COLO668 (cell line): Measurements from ENCODE around the gene SERPINB5.

Experiments used
- DNase-seq: peaks from one replicate; lab custom pipeline; 2025; ENCODE audit not compliant: unreplicated experiment; lab: John Stamatoyannopoulos, UW

Gene SERPINB5

GRCh38 chr18:63468575-63468974 lies 8.2 kb upstream of the SERPINB5 start:
- no peak for DNase-seq

- no peak for DNase-seq
These were observed 6.0 kb upstream of the SERPINB5 start for GRCh38 chr18:63470751-63471150.

GRCh38 chr18:63472380-63472779 lies 4.4 kb upstream of the SERPINB5 start:
- no peak for DNase-seq

- DNase-seq, result no peak
These were observed 442 bp downstream of the SERPINB5 start for GRCh38 chr18:63477200-63477599.

GRCh38 chr18:63477968-63478367 lies 1.2 kb downstream of the SERPINB5 start:
- DNase-seq, result no peak

- DNase-seq, result no peak
These were observed 3.1 kb downstream of the SERPINB5 start for GRCh38 chr18:63479826-63480225.

- no peak for DNase-seq
These were observed 3.7 kb downstream of the SERPINB5 start for GRCh38 chr18:63480476-63480875.

- DNase-seq, result no peak
These were observed 4.2 kb downstream of the SERPINB5 start for GRCh38 chr18:63480915-63481314.

- DNase-seq, result no peak
These were observed 10.9 kb downstream of the SERPINB5 start for GRCh38 chr18:63487676-63488075.

- DNase-seq, result no peak
These were observed 11.4 kb downstream of the SERPINB5 start for GRCh38 chr18:63488160-63488559.

GRCh38 chr18:63492851-63493250 lies 16.1 kb downstream of the SERPINB5 start:
- DNase-seq, result no peak

- DNase-seq, result no peak
These were observed 18.9 kb downstream of the SERPINB5 start for GRCh38 chr18:63495675-63496074.

GRCh38 chr18:63505566-63506335 lies 29.0 kb downstream of the SERPINB5 start:
- peak; percentile 9 for DNase-seq

- no peak for DNase-seq
These were observed 29.5 kb downstream of the SERPINB5 start for GRCh38 chr18:63506336-63506646.

- no peak for DNase-seq
These were observed 31.8 kb downstream of the SERPINB5 start for GRCh38 chr18:63508596-63508995.

GRCh38 chr18:63511285-63511684 lies 34.5 kb downstream of the SERPINB5 start:
- DNase-seq, result peak; percentile 41

- DNase-seq, result no peak
These were observed 37.6 kb downstream of the SERPINB5 start for GRCh38 chr18:63514326-63514725.

- no peak for DNase-seq
These were observed 38.3 kb downstream of the SERPINB5 start for GRCh38 chr18:63514888-63515678.

- DNase-seq, result no peak
These were observed 39.0 kb downstream of the SERPINB5 start for GRCh38 chr18:63515801-63516200.

GRCh38 chr18:63518178-63519012 lies 41.6 kb downstream of the SERPINB5 start:
- DNase-seq, result peak; percentile 63

- no peak for DNase-seq
These were observed 43.4 kb downstream of the SERPINB5 start for GRCh38 chr18:63520053-63520685.
